Left forelimb (tissue), 1 donor: ENCODE results near the gene CELF4.
"Not testable (repeated sequence)": the region's sequence is repeated elsewhere in the genome, so short reads cannot be mapped to it uniquely, and the experiment has no call there.

Experiments used
- DNase-seq: peaks from one replicate; pipeline ENCODE4 v3.0.0-alpha.2; 2018; ENCODE audit warnings: low spot score

The CELF4 gene

DNA sequence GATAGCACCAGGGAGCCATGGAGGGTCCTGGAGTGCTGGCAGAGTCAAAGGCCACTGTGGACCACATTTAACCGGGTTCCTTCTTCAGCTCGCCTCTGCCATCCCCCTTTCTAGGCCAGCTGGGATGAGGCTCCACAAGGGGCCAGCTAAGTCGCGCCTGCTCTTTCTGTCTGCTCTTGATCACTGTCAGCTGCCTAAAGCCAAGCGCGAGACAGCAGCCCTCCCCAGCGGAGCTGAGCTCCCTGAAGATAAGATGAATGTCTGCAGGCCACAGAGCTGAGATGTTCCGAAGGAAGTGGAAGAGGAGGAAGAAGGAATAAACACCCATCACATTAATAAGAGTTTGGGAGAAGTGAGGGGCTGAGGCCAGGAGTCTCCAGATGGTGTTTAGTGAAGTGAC, 99.6 kb downstream of the CELF4 start:
- no peak for DNase-seq

DNA sequence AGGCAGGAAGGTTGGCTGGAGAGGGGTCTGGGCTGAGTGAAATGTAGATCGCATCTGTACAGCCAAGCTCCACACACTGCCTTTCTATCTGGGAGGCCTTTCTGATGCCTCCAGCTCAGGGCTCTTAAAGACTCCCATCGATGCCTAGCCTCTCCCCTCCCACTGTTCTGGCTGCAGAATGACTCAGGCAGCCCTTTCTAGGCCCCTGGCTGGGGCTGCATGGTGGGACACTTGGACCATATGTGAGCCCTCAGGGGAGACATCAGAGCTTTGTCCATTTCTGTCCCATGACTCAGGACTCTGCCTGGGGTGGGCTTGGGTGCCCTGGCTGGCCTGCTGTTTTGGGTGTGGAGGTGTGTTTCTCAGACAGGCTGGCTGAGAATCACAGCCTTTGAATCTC, 101.3 kb downstream of the CELF4 start:
- no peak for DNase-seq

DNA sequence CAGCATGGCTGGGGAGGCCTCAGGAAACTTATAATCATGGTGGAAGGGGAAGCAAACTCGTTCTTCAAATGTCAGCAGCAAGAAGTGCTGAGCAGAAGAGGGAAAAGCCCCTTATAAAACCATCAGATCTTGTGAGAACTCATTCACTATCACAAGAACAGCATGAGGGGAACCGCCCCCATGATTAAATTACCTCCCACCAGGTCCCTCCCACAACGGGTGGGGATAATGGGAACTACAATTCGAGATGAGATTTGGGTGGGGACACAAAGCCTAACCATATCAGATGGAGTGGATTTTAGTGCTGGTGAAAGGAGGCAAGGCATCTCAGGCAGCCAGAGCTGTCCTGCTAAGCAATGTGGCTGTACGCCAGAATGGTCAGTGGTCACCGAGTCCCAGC, 104.3 kb downstream of the CELF4 start:
- not testable (repeated sequence) for DNase-seq

DNA sequence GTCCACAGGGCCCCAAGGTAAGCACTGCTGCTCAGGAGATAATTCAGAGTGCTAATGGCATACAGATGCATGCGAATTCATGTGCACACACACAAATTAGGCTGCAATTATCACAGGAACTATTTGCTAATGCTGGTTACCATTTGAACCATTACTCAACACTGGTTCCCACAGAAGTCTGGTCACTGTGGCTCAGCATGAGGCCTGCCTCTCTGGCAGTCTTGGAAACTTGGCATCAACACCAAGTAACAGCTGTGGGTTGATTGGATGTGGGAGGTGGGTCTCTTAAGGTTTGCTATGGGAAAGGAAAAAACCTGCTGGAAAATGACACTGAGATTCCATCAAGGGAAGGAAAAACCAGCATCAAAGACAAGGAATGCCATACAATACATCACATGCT, 105.0 kb downstream of the CELF4 start:
- no peak for DNase-seq

DNA sequence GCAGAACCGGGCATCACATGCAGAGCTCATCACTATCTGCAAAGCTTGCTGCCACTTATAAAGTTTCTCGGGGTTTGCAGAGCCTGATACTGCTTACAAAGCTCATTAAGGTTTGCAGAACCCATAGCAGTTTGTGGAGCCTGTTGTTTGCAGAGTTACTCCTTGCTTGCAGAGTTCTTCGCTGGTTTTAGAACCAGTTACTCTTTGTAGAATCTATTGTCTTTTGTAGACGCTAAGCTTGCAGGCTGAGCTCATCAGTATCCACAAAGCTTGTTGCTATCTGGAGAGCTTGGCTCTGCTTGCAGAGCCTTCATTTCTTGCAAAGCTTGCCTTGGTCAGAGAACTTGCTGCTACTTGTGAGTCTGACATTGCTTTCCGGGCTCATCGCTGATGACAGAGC, 106.9 kb downstream of the CELF4 start:
- DNase-seq = no peak

DNA sequence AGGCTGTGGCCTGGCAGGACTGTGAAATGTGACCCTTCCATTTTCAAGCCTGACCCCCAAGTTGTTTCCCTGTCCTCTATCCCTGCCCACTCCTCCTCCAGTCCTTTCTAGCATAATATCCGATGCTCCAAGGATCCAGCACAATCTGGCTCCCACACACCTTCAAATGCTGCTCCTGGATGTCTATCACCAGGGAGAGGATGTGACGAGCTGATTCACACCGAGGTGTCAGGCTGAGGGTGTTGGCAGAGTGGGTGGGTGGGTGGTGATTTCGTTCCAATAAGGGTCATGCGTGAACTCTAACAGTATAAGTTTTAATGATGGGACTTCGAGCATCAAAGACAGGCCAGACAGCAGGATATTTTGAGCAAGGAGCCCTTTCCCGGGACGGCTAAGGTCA, 107.8 kb downstream of the CELF4 start:
- no peak for DNase-seq

DNA sequence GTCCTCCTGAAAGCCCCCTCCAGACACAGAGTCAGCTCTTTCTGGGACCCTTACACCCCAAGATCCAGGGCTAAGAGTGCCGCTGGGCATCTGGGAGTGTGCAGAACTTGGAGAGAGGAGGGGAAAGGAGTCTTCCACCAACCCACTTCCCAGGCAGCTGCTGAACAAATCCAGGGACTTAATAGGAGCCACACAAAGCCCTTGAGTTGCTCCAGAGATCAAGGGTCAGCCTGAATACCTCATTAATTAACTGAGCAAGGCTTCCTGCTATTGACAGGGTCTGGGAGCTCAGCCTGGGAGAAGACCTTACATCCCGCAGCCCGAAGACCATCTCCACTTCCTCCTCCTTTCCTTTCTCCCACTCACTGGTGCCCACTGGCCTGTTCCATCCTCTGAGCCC, 108.3 kb downstream of the CELF4 start:
- no peak for DNase-seq

DNA sequence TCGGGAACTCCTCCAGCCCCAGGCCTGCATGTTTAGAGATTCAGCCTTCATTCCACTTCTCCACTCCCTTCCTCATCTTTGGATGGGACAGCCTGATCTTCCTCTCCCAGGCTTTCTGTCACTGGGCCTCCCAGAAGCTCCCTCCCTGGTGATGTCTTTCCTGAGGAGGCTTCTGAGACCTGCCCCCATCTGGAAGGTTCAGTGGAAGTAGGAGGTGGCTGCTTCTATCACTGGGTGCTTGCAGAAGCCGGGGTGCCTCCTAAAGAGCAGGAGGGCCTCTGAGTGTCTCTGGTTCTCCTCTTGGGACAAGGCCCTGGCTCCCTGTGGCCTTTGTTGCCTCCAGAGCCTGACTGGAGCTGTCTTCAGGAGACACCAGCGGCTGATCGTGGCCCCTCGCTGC, 108.7 kb downstream of the CELF4 start:
- no peak for DNase-seq

DNA sequence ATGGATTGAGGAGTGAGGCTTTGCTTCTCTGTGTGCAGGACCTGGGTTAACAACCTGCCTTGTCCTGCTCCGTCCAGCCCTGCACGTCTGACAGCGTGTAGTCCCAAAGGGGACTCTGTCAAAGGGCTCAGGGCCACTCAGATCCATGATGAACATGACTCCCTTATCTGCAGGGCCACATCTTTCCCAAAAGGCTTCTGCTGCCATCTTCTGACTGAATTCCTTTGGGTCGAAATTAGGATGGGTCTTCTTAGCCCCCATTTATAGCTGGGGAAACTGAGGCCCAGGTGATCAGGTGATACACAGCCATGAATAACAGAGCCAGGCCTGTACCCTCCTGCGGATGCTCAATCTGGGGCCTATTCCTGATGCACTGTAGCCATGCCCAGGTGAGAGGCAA, 109.2 kb downstream of the CELF4 start:
- DNase-seq = no peak

DNA sequence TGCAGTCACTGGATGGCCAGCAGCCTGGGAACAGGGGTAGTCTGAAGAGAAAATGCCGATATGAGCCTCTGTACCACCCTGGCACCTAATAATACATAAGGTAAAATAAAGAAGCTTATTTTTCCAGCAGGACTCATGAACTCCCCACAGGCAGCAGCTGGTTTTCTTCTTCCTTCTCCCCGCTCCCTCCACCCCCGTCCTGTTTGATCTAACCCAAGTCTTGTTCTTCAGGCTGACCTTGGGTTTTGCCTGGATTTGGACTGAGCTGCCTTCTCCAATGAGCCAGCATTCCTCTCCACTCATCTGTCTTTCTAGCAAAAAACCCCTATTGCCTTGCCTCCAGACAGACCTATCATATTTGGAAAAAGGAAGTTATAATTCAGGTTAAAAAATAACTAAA, 111.8 kb downstream of the CELF4 start:
- no peak for DNase-seq

DNA sequence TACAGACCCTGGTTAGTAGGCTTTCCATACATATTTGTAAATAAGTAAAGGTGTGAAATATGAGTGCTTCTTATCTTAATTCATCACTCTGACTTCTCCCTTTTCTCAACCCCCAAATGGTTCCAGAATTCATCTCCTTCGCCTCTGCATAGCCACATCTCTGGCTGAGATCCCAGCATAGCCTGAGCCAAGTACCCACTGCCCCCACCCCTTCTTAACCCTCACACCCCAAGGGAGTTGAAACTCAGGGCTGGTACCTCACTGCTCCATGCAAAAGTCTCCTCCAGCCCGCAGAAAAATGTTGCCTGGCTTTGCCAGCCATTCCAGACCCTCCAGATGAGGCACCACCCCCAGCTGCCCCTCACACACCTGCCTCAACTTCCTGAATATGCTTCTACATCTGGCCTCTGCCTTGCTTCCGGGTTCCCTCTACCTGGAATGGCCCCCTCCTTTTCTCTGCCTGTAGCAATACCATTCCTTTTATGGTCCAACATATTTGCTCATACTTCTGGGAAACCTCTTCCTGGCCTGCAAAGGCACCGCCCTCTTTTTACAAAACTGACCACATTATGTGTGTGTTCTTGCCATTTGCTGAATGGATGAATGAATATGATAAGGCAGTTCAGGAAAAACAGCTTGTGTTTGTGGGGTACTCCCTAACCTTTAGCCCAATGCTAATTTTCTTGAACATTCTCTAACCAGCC, 112.8 kb downstream of the CELF4 start:
- DNase-seq = no peak

DNA sequence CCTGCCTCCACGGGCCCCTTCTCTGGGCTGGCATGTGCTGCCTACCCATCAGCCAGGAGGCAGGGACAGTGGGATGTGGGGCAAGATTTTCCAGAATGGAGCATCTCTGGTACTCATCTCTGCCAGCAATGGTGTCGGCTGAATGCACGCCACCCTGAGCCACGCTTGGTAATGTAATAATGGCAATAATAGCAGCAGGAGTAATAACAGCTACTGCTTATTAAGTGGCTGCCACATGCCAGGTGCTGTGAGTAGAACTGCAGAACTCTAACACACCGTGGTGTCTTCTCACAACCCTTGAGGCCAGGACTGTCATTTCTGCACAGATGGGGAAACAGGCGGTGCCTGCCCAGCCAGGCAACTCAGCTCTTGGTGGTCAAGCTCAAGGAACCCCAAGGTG, 113.6 kb downstream of the CELF4 start:
- DNase-seq = no peak

DNA sequence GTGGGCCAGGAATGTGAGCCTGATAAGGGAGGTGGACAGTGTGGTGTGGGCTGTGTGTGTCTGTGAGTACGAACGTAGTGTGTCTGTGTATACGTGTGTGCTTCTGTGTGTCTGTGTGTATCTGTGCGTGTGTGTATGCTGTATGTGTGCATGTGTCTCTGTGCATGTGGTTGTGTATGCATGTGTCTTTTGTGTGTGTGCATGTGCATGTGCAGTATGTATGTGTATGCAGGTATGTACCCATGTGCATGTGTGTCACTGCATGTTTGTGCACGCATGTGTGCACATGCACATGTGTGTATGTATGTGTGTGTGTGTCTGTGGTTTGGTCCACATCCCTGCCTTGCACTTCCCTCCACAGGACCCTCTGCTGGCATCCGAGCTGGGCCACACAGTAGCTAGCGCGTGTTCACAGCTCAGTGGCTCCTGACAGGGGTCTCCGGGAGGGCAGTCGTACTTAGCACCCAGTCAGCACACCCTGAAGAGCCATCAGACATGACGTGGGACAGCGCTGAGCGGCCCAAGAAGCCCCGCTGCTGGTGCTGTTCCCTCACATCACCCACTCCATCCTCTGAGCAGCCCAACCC, 114.3 kb downstream of the CELF4 start:
- DNase-seq = no peak

DNA sequence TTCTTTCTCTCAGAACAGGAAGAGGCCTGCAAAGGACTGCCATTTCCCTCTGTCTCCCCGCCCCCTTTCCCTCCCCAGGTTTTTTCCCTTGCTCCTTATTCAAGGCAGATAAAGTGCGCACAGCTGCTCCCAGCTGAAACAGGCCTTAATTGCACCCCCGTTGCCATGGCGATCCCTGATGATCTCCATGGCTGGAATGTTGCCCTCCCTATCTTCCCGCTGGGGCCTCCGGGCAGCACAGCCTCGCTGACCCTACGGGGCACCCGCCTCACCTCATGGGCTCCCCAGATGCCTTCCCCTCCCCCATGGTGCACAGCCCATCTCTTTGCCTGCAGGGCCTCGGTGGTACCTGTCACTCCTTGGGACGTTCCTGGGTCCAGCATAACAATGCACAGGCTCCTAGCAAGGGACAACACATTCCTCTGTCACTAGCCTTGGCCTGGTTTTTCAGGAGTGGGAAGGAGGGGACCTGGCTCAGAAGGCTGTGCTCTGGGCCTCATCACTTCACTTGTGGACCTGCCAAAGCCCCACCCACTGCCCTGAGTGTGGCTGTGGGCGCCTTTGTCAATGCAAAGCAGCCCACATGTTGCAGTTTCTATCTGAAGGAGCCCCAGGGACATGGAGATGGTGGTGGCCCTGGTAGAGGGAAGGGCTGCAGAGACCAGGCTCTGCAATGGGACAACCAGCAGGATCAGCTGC, 115.0 kb downstream of the CELF4 start:
- DNase-seq = no peak

DNA sequence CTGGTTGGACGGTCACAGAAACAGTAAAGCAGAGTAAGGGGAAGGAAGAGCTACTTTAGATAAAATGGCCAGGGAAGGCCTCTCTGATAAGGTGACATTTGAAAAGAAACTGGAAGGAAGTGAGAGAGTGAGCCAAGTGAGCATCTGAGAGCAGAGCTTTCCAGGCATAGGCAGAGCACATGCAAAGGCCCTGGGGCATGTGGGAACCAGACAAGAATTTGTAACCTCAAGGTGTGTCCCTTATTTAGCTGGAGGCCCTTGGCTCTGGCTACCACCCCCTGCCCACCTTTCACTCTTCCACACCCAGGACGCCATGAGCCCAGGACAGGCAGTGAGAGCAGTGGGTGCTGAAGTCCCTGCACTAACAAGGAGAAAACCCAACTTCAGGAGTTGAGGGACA, 116.0 kb downstream of the CELF4 start:
- DNase-seq = no peak

DNA sequence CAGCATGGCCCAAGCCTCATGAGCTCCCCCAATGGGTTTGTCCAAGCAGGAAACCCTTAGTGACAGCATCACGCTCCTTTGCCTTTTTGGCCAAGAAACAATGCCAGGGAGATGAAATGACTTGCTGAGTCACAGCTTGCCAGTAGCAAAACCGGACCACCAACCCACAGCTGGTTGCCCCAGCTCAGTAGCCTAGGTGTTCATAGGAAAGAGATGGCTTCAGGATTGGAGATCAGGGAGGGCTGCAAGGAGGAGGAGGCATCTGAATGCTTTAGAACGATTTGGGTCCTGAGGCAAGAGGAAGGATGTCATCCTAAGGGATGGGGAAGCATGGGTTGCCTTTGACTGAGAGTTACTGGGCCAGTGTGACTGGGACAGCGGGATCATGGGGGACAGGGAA, 116.7 kb downstream of the CELF4 start:
- no peak for DNase-seq

DNA sequence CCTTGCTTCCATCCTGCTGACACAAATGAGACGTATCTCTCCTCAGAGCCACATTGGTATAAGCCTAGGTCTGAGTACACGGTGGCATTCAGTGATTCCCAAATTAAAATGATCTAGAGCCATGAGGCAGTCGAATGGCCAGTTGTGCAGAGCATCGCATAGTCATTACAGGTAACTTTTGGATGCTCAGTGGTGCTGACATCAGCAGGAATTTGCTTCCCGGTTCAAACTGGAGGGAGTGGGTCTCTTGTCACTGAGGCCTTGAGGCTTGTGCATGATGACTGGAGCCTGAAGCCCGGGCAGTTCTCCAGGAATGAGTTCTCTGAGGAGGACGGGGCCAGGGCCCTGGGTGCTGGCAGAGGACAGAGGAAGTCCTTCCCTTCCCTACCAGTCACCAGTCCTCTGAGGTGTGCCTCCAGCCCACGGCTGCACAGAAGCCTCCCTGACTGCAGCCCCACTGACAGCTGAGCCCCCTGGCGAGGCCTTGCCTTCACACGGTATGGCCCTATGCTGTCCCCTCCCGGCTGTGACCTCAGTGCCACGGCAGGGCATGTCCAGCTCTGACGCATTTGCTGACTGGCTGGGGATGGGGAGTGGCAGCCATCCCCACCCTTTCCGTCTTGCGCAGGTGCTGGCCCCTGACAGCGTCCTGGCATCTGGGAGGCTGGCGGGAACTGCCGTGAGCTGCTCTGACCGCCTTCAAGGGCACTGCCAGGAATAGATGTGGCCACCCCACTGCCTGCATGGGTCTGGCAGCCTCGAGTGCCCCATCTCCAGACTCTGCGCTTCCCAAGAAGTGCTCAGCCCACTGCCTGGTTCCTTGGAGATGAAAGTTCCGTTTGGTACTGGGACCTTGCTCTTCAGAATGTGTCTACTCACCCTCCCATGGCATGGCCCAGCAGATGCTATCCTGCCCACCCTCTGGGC, 117.4 kb downstream of the CELF4 start:
- DNase-seq = no peak

DNA sequence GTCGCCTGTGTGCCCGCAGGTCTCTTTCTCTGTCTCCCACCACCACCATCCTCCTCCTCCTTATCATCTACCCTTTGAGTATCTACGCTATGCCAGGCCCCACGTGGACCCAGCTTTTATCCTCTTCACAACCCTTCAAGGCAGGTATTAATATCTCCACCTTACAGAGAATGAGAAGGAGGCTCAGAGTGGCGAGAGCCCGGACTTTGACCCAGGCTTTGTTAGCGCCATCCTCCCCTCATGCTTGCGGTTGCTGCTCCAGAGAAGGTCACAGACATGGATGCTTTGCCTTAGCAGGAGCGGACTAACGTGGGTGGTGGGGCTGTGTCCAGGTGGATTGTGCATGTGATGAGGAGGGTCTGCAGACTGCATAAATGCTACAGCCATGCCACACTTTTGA, 119.8 kb downstream of the CELF4 start:
- DNase-seq = no peak

DNA sequence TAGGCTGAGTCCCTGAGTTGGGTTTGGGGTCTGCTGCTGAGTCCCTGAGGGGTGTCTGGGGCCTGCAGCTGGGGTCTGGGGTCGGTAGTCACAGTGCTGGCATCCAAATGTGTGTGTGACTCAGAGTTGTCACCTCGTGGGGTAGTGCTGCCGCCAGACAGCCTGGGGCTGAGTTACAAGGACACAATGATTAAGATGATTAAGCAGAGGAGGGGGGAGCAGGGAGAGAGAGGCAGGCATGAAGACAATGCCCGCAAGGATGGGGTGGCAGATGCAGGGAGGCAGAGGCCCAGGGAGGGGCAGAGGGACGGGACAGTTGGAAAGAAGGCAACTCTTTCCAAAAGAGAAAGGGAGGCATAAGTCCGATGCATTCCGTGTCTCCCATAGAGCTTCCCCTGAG, 120.2 kb downstream of the CELF4 start:
- no peak for DNase-seq

DNA sequence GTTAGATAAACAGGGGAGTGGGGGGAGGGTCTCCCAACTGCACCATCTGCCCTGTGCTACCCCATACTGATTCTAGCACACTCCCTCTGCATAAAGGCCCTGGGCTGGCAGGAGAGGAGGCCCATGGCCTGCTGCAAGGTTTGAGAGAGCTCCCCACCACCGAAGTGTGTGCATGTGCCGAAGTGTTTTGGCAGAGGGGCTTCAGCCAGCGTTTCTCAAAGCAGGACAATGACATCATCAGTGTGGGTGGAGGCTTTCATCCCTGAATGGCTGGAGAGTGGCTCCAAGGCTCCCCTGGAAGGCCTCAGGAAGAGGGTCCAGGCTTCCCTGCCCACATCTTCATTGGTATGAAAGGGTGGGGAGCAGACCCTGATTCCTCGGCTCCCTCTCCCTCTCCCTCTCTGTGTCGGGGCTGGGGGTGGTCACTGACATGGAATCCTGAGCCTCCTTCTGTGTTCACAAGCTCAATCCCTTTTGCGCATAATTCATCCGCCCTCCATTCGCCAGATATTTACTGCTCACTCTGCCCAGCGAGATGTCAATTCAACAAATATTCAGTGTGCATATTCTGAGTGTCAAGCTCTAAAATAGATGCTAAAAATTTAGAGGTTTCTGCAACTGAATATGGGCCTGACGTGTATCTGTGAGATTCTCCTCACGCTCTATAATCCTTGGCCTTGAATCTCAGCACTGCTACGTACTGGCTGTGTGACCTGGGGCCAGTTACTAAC, 122.1 kb downstream of the CELF4 start:
- DNase-seq = no peak

DNA sequence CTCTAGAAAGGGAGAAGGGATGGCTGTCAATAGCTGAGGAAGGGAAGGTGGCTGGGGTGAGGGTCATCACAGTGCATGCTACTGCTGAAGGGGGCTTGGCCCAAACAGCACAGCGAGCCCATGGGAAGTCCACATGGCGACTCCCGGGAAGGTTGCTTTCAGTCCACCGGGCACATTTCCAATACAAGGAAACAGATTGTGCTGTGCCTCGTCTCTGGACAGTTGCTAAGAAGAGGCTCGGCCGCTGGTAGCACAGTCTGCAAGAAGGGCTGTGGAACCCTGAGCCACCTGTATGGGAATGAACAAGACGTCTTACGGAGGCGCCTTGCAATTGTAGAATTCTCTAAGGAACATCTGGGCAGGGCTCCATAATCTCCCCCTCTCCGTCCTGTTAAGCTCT, 123.1 kb downstream of the CELF4 start:
- no peak for DNase-seq

DNA sequence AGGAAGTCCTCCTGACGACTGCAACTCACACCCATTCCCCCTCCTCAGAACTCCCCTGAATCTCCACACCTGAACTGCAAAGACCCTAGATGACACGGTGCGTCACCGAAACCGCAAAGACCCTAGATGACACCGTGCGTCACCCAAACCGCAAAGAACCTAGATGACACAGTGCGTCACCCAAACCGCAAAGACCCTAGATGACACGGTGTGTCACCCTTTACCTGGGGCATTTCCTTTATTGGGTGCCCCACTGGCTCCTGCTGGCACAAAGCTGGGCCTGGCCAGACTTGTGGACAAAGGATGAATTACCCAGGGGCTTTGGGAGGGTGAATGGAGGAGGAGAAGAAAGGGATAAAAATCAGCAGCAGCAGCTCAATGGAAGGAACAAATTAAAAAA, 123.8 kb downstream of the CELF4 start:
- no peak for DNase-seq
